ENCODE data around the gene FBXW11.

- TF ChIP-seq POLR2A (IDR thresholded peaks at IDR 0.05; ENCODE audit: low read length) = no peak
- no peak for TF ChIP-seq GATA1 (IDR thresholded peaks at IDR 0.05; ENCODE audit: low read depth, low read length)
These were observed 138.2 kb downstream of the FBXW11 start for GRCh38 chr5:171868236-171868635.

Measured in erythroblast (primary cell).